Measurements from ENCODE around the gene PLAU.
"Not testable (repeated sequence)": the region's sequence is repeated elsewhere in the genome, so short reads cannot be mapped to it uniquely, and the experiment has no call there.

DNA sequence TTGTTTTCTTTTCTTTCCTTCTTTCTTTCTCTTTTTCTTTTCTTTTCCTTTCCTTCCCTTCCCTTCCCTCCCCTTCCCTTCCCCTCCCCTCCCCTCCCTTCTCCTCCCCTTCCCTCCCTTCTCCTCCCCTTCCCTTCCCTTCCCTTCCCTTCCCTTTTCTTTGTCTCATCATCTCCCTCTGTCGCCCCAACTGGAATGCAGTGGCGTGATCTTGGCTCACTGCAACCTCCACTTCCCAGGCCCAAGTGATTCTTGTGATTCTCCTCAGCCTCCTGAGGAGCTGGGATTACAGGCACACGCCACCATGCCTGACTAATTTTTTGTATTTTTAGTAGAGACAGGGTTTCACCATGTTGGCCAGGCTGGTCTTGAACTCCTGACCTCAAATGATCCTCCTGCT is 21.5 kb upstream of the PLAU start:
- TF ChIP-seq, protein P1, sequence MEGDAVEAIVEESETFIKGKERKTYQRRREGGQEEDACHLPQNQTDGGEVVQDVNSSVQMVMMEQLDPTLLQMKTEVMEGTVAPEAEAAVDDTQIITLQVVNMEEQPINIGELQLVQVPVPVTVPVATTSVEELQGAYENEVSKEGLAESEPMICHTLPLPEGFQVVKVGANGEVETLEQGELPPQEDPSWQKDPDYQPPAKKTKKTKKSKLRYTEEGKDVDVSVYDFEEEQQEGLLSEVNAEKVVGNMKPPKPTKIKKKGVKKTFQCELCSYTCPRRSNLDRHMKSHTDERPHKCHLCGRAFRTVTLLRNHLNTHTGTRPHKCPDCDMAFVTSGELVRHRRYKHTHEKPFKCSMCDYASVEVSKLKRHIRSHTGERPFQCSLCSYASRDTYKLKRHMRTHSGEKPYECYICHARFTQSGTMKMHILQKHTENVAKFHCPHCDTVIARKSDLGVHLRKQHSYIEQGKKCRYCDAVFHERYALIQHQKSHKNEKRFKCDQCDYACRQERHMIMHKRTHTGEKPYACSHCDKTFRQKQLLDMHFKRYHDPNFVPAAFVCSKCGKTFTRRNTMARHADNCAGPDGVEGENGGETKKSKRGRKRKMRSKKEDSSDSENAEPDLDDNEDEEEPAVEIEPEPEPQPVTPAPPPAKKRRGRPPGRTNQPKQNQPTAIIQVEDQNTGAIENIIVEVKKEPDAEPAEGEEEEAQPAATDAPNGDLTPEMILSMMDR (conservative IDR thresholded peaks at IDR 0.05; ENCODE audit: low read depth in 2 of 2), result not testable (repeated sequence)
- TF ChIP-seq CREB1 (CRISPR knock-in tag; IDR thresholded peaks at IDR 0.05; ENCODE audit: low read depth); POLR2AphosphoS5 (IDR thresholded peaks at IDR 0.05; ENCODE audit: low read depth); ZNF114 (CRISPR knock-in tag; IDR thresholded peaks at IDR 0.05): not testable (repeated sequence)
